Measurements from ENCODE around the gene COPB2. TPM values are rescaled to one million over a fixed set of nuclear protein-coding genes. Genes with fewer than 3 reads are reported as not detected.
"Not testable (repeated sequence)": the region's sequence is repeated elsewhere in the genome, so short reads cannot be mapped to it uniquely, and the experiment has no call there.

Gene COPB2
- total RNA-seq, 1 experiment from 2014 or later: 156 TPM

- no peak for DNase-seq (ENCODE audit: low read depth)
Measured at GRCh38 chr3:139378587-139379241, 10.7 kb downstream of the COPB2 start.

- no peak for DNase-seq (ENCODE audit: low read depth)
Measured at GRCh38 chr3:139377378-139377777, 12.1 kb downstream of the COPB2 start.

- no peak for DNase-seq (ENCODE audit: low read depth)
Measured at GRCh38 chr3:139374099-139374498, 15.3 kb downstream of the COPB2 start.

GRCh38 chr3:139364549-139364948, 24.9 kb downstream of the COPB2 start:
- DNase-seq (ENCODE audit: low read depth): no peak

GRCh38 chr3:139361276-139361675, 28.2 kb downstream of the COPB2 start:
- no peak for DNase-seq (ENCODE audit: low read depth)

GRCh38 chr3:139358841-139359562, 30.4 kb downstream of the COPB2 start:
- no peak for DNase-seq (ENCODE audit: low read depth)

GRCh38 chr3:139357899-139358298, 31.5 kb downstream of the COPB2 start:
- DNase-seq (ENCODE audit: low read depth): no peak

GRCh38 chr3:139355891-139356290, 33.6 kb downstream of the COPB2 start:
- no peak for DNase-seq (ENCODE audit: low read depth)

GRCh38 chr3:139355476-139355875, 34.0 kb downstream of the COPB2 start:
- no peak for DNase-seq (ENCODE audit: low read depth)

GRCh38 chr3:139354661-139355060, 34.8 kb downstream of the COPB2 start:
- DNase-seq (ENCODE audit: low read depth): no peak

GRCh38 chr3:139353920-139354556, 35.4 kb downstream of the COPB2 start:
- peak; percentile 49 for DNase-seq (ENCODE audit: low read depth)

GRCh38 chr3:139346771-139347170, 42.7 kb downstream of the COPB2 start:
- no peak for DNase-seq (ENCODE audit: low read depth)

- DNase-seq (ENCODE audit: low read depth): peak; percentile 90
Measured at GRCh38 chr3:139343895-139344856, 45.3 kb downstream of the COPB2 start, which contains the start of gene MRPS22. Gene MRPS22, plus strand, starts transcription at chr3:139344020. Its CDS starts 7 bp downstream, at chr3:139344027.

- DNase-seq (ENCODE audit: low read depth): no peak
Measured at GRCh38 chr3:139342054-139342453, 47.4 kb downstream of the COPB2 start.

- no peak for DNase-seq (ENCODE audit: low read depth)
Measured at GRCh38 chr3:139340784-139341183, 48.7 kb downstream of the COPB2 start.

GRCh38 chr3:139339219-139339906, 50.1 kb downstream of the COPB2 start:
- DNase-seq (ENCODE audit: low read depth): peak; percentile 48

GRCh38 chr3:139338405-139338804, 51.0 kb downstream of the COPB2 start:
- DNase-seq (ENCODE audit: low read depth): no peak

GRCh38 chr3:139334675-139335074, 54.8 kb downstream of the COPB2 start:
- DNase-seq (ENCODE audit: low read depth): not testable (repeated sequence)

GRCh38 chr3:139332092-139332491, 57.4 kb downstream of the COPB2 start:
- no peak for DNase-seq (ENCODE audit: low read depth)

GRCh38 chr3:139329364-139329850, 60.0 kb downstream of the COPB2 start:
- peak; percentile 91 for DNase-seq (ENCODE audit: low read depth)

- DNase-seq (ENCODE audit: low read depth): no peak
Measured at GRCh38 chr3:139328356-139328755, 61.1 kb downstream of the COPB2 start.
